T-helper 2 cell treated with Interferon-gamma antibody and Interleukin-4, amounts not matched to agents 5 μg/mL and 100 μg/mL, for 36 hours (primary cell): ENCODE results near the gene ANKRD33.

Experiments
- DNase-seq: peaks from one replicate; pipeline ENCODE4 v3.0.0; 2021; ENCODE audit warnings: low spot score
- H3K27ac Mint-ChIP-seq: one replicate; pipeline ENCODE4 v1.8.0; 2021; ENCODE audit warnings: mild to moderate bottlenecking, mixed read lengths
- H3K27me3 Mint-ChIP-seq: one replicate; pipeline ENCODE4 v1.8.0; 2021; ENCODE audit warnings: low read depth, mixed read lengths
- H3K36me3 Mint-ChIP-seq: one replicate; pipeline ENCODE4 v1.8.0; 2021; ENCODE audit warnings: low read depth, mixed read lengths
- H3K4me1 Mint-ChIP-seq: one replicate; pipeline ENCODE4 v1.8.0; 2021; ENCODE audit warnings: low read depth, mixed read lengths
- H3K4me3 Mint-ChIP-seq: one replicate; pipeline ENCODE4 v1.8.0; 2022; ENCODE audit warnings: mild to moderate bottlenecking, moderate library complexity, mixed read lengths
- H3K9me3 Mint-ChIP-seq: one replicate; pipeline ENCODE4 v1.8.0; 2021; ENCODE audit warnings: mixed read lengths

The ANKRD33 gene

GRCh38 chr12:51921017-51921725, 33.3 kb downstream of the ANKRD33 start:
- H3K27me3 Mint-ChIP-seq, result peaks cover 14% of the 10 kb centered on the region
- no peak overlapping the region for H3K4me3 Mint-ChIP-seq
- H3K36me3 Mint-ChIP-seq, result no peaks in the 10 kb centered on the region
- no peaks in the 10 kb centered on the region for H3K9me3 Mint-ChIP-seq
- peaks cover 6% of the 10 kb centered on the region for H3K4me1 Mint-ChIP-seq
- H3K27ac Mint-ChIP-seq, result no peak overlapping the region
- DNase-seq, result no peak

- Mint-ChIP-seq H3K27me3 (peaks cover 14% of the 10 kb centered on the region), H3K36me3 (no peaks in the 10 kb centered on the region), H3K4me1 (peaks cover 6% of the 10 kb centered on the region), H3K9me3 (no peaks in the 10 kb centered on the region), H3K27ac (no peak overlapping the region), H3K4me3 (no peak overlapping the region)
- DNase-seq, result no peak
Observed at GRCh38 chr12:51922146-51922545, 34.2 kb downstream of the ANKRD33 start.

- no peaks in the 10 kb centered on the region for H3K9me3 Mint-ChIP-seq
- no peak overlapping the region for H3K27ac Mint-ChIP-seq
- H3K36me3 Mint-ChIP-seq, result no peaks in the 10 kb centered on the region
- H3K4me1 Mint-ChIP-seq, result peaks cover 6% of the 10 kb centered on the region
- H3K4me3 Mint-ChIP-seq, result no peak overlapping the region
- peaks cover 14% of the 10 kb centered on the region for H3K27me3 Mint-ChIP-seq
- no peak for DNase-seq
Observed at GRCh38 chr12:51922762-51923505, 35.0 kb downstream of the ANKRD33 start.

- Mint-ChIP-seq H3K27ac (no peak overlapping the region), H3K36me3 (no peaks in the 10 kb centered on the region), H3K9me3 (no peaks in the 10 kb centered on the region), H3K4me3 (no peak overlapping the region), H3K27me3 (peaks cover 14% of the 10 kb centered on the region), H3K4me1 (peaks cover 6% of the 10 kb centered on the region)
- DNase-seq, result peak; percentile 31
Observed at GRCh38 chr12:51923506-51924365, 35.8 kb downstream of the ANKRD33 start.

GRCh38 chr12:51924551-51925319, 36.8 kb downstream of the ANKRD33 start:
- no peak for DNase-seq
- Mint-ChIP-seq H3K36me3 (no peaks in the 10 kb centered on the region), H3K27me3 (peaks cover 14% of the 10 kb centered on the region), H3K4me1 (peaks cover 6% of the 10 kb centered on the region), H3K27ac (no peak overlapping the region), H3K4me3 (no peak overlapping the region), H3K9me3 (no peaks in the 10 kb centered on the region)

GRCh38 chr12:51925346-51926063, 37.6 kb downstream of the ANKRD33 start:
- peaks cover 14% of the 10 kb centered on the region for H3K27me3 Mint-ChIP-seq
- H3K4me3 Mint-ChIP-seq, result no peak overlapping the region
- H3K9me3 Mint-ChIP-seq, result no peaks in the 10 kb centered on the region
- peaks cover 6% of the 10 kb centered on the region for H3K4me1 Mint-ChIP-seq
- H3K36me3 Mint-ChIP-seq, result no peaks in the 10 kb centered on the region
- no peak overlapping the region for H3K27ac Mint-ChIP-seq
- no peak for DNase-seq

- DNase-seq, result no peak
- peaks cover 6% of the 10 kb centered on the region for H3K4me1 Mint-ChIP-seq
- no peak overlapping the region for H3K4me3 Mint-ChIP-seq
- peaks cover 14% of the 10 kb centered on the region for H3K27me3 Mint-ChIP-seq
- H3K36me3 Mint-ChIP-seq, result no peaks in the 10 kb centered on the region
- H3K9me3 Mint-ChIP-seq, result no peaks in the 10 kb centered on the region
- H3K27ac Mint-ChIP-seq, result no peak overlapping the region
Observed at GRCh38 chr12:51926064-51926632, 38.2 kb downstream of the ANKRD33 start.

GRCh38 chr12:51926718-51927117, 38.8 kb downstream of the ANKRD33 start:
- H3K27me3 Mint-ChIP-seq, result peaks cover 16% of the 10 kb centered on the region
- DNase-seq, result peak; percentile 6
- H3K9me3 Mint-ChIP-seq, result no peaks in the 10 kb centered on the region
- H3K4me3 Mint-ChIP-seq, result no peak overlapping the region
- no peaks in the 10 kb centered on the region for H3K36me3 Mint-ChIP-seq
- no peak overlapping the region for H3K27ac Mint-ChIP-seq
- H3K4me1 Mint-ChIP-seq, result peaks cover 6% of the 10 kb centered on the region

GRCh38 chr12:51932218-51933076, 44.5 kb downstream of the ANKRD33 start:
- Mint-ChIP-seq H3K9me3 (no peaks in the 10 kb centered on the region), H3K36me3 (no peaks in the 10 kb centered on the region), H3K4me3 (no peak overlapping the region), H3K27me3 (peaks cover 21% of the 10 kb centered on the region), H3K4me1 (no peaks in the 10 kb centered on the region), H3K27ac (no peak overlapping the region)
- DNase-seq, result no peak

GRCh38 chr12:51934080-51934479, 46.2 kb downstream of the ANKRD33 start:
- Mint-ChIP-seq H3K9me3 (no peaks in the 10 kb centered on the region), H3K4me3 (no peak overlapping the region), H3K27me3 (peaks cover 21% of the 10 kb centered on the region), H3K4me1 (no peaks in the 10 kb centered on the region), H3K36me3 (no peaks in the 10 kb centered on the region), H3K27ac (no peak overlapping the region)
- DNase-seq, result no peak

GRCh38 chr12:51937926-51938325, 50.0 kb downstream of the ANKRD33 start:
- Mint-ChIP-seq H3K9me3 (no peaks in the 10 kb centered on the region), H3K4me1 (no peaks in the 10 kb centered on the region), H3K36me3 (no peaks in the 10 kb centered on the region), H3K27me3 (peaks cover 30% of the 10 kb centered on the region), H3K4me3 (no peak overlapping the region), H3K27ac (no peak overlapping the region)
- DNase-seq, result no peak

- Mint-ChIP-seq H3K27me3 (peaks cover 33% of the 10 kb centered on the region), H3K27ac (no peak overlapping the region), H3K4me3 (no peak overlapping the region), H3K4me1 (no peaks in the 10 kb centered on the region), H3K36me3 (no peaks in the 10 kb centered on the region), H3K9me3 (peaks cover 4% of the 10 kb centered on the region)
- DNase-seq, result no peak
Observed at GRCh38 chr12:51938726-51939125, 50.8 kb downstream of the ANKRD33 start.
